Stimulated activated CD8-positive, alpha-beta memory T cell treated with anti-CD3 and anti-CD28 coated beads, Interleukin-12 subunit alpha, Interleukin-12 subunit beta, amount 100 ng/mL, for 24 hours (primary cell): ENCODE data around the gene AP3B1.

Experiments used
- DNase-seq: peaks from one replicate; pipeline ENCODE4 v3.0.0-alpha.2; 2020; ENCODE audit errors: extremely low read depth

The AP3B1 gene, protein sequence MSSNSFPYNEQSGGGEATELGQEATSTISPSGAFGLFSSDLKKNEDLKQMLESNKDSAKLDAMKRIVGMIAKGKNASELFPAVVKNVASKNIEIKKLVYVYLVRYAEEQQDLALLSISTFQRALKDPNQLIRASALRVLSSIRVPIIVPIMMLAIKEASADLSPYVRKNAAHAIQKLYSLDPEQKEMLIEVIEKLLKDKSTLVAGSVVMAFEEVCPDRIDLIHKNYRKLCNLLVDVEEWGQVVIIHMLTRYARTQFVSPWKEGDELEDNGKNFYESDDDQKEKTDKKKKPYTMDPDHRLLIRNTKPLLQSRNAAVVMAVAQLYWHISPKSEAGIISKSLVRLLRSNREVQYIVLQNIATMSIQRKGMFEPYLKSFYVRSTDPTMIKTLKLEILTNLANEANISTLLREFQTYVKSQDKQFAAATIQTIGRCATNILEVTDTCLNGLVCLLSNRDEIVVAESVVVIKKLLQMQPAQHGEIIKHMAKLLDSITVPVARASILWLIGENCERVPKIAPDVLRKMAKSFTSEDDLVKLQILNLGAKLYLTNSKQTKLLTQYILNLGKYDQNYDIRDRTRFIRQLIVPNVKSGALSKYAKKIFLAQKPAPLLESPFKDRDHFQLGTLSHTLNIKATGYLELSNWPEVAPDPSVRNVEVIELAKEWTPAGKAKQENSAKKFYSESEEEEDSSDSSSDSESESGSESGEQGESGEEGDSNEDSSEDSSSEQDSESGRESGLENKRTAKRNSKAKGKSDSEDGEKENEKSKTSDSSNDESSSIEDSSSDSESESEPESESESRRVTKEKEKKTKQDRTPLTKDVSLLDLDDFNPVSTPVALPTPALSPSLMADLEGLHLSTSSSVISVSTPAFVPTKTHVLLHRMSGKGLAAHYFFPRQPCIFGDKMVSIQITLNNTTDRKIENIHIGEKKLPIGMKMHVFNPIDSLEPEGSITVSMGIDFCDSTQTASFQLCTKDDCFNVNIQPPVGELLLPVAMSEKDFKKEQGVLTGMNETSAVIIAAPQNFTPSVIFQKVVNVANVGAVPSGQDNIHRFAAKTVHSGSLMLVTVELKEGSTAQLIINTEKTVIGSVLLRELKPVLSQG

DNA sequence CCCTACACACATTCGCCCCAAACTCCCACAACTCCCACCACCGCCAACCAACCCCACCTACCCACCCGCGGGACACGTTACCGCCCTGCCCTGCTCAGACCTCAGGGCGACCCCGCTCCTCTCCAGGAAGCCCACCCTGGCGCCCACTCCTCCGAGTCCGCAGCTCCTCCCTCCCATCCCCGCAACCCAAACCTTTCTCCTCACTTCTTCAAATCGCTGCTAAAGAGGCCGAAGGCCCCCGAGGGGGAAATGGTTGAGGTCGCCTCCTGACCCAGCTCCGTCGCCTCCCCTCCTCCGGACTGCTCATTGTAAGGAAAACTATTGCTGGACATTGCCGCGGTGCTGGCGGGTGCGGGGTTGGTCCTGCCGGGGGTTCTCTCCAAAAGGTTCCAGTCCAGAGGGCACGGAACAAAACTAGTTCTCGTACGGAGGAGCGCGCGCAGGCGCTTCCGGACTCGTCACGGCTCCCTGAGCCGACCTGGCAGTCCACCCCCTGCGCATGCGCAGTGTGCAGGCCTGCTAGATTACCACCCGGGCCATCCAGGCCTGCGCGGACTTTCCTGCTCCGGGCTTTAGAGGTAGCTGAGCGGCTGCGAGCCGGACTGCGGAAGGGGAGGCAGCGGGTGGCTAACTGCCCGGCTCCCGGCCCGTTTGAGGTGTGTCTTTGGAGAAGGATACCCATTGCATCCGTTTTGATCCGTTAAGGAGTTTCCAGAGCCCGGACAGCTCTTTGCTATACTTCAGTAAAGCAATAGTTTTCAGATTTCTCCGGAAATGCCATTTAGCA, at the start of gene AP3B1:
Gene AP3B1, minus strand, starts transcription at position 451 of the 787 bp plus-strand sequence. Its CDS starts 119 bp downstream, at position 332.
- DNase-seq, result peak; percentile 98

- no peak for DNase-seq
These were observed 46.9 kb upstream of the AP3B1 start for GRCh38 chr5:78341440-78341839.

GRCh38 chr5:78339617-78340436, 45.3 kb upstream of the AP3B1 start:
- no peak for DNase-seq

GRCh38 chr5:78336698-78337097, 42.2 kb upstream of the AP3B1 start:
- no peak for DNase-seq

DNA sequence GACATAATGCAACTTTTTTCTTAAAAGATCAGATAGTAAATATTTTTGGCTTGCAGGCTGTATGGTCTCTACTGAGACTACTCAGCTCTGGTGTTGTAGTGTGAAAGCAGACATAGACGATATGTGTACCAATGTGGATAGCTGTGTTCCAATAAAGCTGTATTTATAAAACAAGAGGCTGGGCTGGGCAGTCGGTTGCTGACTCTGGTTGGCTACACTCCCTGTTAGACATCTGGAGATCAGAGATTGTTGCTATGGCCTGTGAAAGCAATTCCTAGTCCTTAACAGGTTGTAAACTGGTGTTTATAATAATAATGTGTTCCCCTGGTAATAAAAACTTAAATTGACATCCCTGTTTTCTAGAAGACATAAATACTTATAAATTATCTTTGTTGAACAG, 41.5 kb upstream of the AP3B1 start:
- no peak for DNase-seq

GRCh38 chr5:78334811-78335210, 40.3 kb upstream of the AP3B1 start:
- no peak for DNase-seq

DNA sequence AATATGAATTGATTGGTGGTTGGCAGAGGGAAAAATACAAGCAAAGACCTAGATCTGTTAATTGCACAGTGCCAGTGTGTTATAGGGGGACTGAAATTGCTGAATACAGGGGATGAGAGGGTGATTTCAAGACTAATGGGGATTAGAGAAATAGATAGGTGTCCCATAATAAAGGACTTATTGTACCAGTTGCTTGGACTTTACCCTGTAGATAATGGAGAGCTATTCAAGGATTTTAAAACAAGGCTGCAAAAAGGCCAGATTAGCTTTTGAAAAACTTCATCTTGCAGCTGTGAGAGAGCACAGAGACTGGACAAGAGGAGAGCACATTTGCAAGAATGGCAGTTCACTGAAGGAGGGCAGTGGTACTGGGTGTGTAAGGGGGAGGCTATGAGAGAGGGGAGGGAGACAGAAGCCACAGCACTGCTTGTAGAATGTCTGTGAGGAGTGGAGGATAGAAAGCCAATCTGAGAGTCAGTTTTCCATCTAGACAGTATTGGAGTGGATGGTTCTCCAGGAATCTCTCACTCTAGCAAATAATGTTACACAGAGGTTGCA, 37.1 kb upstream of the AP3B1 start:
- DNase-seq, result no peak

- no peak for DNase-seq
These were observed 34.2 kb upstream of the AP3B1 start for GRCh38 chr5:78328585-78329173.

DNA sequence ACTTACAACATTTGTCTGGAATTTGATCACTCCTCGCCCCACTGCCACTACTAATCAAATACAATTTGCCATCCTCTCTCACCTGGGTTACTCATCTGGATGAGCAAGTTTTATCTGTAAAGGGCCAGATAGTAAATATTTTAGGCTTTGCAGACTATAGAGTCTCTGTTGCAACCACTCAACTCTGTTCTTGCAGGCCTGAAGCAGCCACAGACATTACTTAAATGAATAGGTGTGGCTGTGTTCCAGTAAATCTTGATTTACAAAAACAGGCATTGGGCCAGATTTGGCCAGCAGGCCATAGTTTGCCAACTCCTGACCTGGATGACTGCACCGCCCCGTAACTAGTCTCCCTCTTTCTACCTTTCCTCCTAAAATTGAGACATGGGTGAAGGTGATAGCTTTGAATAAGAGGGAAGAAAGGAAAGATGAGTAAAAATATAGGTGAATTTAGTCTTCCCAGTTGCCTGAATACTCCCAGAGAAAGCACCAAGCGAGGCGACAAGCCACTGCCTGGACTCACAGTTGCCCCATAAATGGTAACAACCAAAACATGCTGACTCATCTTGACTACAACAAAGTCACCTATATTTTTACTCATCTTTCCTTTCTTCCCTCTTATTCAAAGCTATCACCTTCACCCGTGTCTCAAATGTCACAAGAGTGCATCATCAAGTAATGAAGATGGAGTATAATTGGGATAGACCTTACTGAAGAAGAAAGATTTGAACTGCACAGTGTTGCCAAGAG, 33.4 kb upstream of the AP3B1 start:
- no peak for DNase-seq

DNA sequence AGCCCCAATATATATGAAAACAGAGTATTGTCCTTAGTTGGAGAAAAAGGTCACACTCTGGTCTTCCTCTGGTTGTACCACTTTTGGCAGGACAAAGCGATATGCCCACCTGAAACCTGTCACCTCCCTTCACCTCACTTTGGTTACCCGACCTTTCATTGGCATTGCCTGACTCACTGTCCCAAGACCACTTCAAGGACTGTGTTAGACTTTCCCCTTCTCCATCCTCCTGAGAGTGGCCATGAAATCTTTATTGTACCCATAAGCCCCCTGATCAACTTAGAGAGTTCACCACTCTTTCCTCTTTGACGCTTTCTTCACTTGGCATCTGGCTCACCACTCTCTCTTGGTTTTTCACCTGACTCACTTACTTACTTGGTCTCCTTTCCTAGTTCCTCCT, 32.4 kb upstream of the AP3B1 start:
- no peak for DNase-seq

DNA sequence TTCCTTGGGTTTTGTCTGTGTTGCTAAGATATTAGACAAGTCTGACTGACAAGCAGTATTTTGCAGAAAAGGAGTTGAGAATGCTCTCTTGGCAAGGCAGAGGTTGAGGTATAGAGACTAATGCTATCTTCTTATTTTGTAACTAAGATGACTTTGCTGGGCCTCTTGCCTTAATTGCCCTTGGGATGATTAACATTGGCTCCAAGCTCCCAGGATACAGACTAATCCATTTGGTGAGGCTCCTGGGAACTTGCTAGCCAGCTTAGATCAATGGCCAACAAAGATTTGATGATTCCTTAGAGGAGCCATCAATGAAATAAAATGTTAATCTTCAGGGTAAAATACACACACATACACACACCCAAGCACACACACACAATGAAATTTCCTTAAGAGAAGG, 28.7 kb upstream of the AP3B1 start:
- DNase-seq, result no peak

- DNase-seq, result no peak
These were observed 25.9 kb upstream of the AP3B1 start for GRCh38 chr5:78320401-78320800.

DNA sequence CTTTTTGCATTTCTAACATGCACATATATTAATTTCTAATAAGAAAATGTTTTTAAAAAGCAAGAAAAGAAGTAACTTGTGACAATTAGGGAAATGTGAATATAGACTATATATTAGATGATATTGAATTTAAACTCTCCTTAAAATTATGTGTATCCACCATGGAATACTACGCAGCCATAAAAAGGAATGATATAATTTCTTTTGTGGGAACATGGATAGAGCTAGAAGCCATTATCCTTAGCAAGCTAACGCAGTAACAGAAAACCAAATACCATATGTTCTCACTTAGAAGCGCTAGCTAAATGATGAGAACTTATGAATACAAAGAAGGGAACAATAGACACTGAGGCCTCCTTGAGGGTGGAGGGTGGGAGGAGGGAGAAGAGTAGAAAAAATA, 23.8 kb upstream of the AP3B1 start:
- DNase-seq, result no peak

- no peak for DNase-seq
These were observed 23.0 kb upstream of the AP3B1 start for GRCh38 chr5:78317515-78317914.

GRCh38 chr5:78308703-78309102, 14.2 kb upstream of the AP3B1 start:
- no peak for DNase-seq

- no peak for DNase-seq
These were observed 6.1 kb upstream of the AP3B1 start for GRCh38 chr5:78300464-78301045.

DNA sequence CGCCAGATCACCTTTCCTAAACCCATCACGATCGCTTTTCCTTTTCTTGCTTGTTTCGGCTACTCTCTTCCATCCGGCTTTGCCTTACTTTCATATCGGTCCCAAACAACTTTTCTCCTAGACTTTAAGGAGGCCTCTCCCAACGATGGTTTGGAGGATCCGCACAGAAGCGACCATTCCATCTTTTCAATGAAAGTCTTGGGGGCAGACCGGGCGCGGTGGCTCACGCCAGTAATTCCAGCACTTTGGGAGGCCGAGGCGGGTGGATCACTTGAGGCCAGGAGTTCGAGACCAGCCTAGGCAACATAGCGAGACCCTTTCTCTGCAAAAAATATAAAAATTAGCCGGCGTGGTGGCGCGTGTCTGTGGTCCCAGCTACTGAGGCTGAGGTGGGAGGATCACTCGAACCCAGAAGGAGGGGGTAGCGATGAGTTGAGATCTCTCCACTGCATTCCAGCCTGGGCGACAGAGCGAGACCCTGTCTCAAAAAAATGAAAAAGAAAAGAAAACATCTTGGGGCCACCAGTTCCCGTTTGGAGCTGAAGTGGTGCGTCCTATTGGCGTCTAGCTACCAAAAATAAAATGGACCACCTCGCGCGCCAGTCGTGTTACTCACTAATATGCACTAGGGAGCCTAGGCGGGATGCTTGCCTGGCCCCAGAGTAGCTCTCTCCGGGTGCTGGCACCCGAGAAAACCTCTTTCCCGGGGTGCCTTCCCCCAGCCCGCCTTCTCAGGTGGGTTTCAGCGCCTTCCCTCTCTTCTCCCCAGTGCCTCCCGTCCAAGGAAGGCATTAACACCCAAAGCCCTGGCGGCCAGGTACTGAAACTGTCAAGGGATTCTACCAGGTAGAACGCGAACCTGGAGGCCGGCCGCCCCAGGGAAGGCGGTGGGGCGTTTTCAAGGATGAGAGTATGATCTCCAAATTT, 800 bp upstream of the AP3B1 start:
- DNase-seq, result no peak

DNA sequence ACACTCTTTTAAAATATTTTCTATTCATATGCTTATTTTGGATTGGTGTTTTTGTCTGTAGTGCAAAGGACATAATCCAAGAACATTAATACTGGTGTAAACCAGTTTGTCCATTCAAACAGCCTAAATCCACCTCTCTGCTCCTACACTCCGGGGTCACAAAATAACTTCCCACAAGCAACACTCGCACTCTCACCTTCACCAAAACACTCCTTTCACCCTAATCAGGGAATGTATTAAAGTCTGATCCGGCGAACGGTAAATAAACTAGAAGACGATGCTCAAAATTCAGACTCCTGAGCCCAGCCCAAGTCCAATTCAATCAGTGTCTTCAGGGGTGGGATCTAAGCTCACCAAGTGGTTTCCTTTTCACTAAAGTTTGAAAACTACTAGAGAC, 649 bp downstream of the AP3B1 start:
- no peak for DNase-seq
